ENCODE data around the gene CFAP99. TPM values are rescaled to one million over a fixed set of nuclear protein-coding genes. Genes with fewer than 3 reads are reported as not detected.
"Not testable (repeated sequence)": the region's sequence is repeated elsewhere in the genome, so short reads cannot be mapped to it uniquely, and the experiment has no call there.

Gene CFAP99
- total RNA-seq, 1 donor from 2014 or later, result not detected

DNA sequence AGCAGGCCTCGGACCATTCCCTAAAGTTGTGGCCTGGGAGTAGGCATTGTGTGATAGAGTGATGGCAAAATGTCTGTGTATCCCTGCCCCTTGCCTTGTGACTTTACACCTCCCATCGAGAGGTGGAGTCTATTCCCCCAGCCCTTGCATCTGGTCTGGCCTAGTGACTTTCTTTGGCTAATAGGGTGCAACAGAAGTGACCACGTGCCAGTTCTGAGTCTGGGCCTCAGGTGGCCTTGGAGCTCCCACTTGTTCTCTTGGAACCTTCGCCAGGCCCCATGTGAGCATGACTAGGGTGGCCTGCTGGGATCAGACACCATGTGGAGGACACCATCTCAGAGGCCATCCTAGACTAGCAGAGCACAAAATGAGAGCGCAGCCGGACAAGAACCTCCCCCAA, 46.3 kb downstream of the CFAP99 start:
- Mint-ChIP-seq H3K36me3 (ENCODE audit: low read depth) (no peaks in the 10 kb centered on the region), H3K4me1 (ENCODE audit: low read depth) (peaks cover 26% of the 10 kb centered on the region), H3K4me3 (ENCODE audit: unreplicated experiment) (no peak overlapping the region), H3K9me3 (ENCODE audit: low read depth) (no peaks in the 10 kb centered on the region), H3K27ac (ENCODE audit: unreplicated experiment) (no peak overlapping the region), H3K27me3 (ENCODE audit: low read depth) (no peaks in the 10 kb centered on the region)
- no peak for DNase-seq (ENCODE audit: low spot score)
- TF ChIP-seq, protein P1, sequence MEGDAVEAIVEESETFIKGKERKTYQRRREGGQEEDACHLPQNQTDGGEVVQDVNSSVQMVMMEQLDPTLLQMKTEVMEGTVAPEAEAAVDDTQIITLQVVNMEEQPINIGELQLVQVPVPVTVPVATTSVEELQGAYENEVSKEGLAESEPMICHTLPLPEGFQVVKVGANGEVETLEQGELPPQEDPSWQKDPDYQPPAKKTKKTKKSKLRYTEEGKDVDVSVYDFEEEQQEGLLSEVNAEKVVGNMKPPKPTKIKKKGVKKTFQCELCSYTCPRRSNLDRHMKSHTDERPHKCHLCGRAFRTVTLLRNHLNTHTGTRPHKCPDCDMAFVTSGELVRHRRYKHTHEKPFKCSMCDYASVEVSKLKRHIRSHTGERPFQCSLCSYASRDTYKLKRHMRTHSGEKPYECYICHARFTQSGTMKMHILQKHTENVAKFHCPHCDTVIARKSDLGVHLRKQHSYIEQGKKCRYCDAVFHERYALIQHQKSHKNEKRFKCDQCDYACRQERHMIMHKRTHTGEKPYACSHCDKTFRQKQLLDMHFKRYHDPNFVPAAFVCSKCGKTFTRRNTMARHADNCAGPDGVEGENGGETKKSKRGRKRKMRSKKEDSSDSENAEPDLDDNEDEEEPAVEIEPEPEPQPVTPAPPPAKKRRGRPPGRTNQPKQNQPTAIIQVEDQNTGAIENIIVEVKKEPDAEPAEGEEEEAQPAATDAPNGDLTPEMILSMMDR (IDR thresholded peaks at IDR 0.05), result no peak

DNA sequence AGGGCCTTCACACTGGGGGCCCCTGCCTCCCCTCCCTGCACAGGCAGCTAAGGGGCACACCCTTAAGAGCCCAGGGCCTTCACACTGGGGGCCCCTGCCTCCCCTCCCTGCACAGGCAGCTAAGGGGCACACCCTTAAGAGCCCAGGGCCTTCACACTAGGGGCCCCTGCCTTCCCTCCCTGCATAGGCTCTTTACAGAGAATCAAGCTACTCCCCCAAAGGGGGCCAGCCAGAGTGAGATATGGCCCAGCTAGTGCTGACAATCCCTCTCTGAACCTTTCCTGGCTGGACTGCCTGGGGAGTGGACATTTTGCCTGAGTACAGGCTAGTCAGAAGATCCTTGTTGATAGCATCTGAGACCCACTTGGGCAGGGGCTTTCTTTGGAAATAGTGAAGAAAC, 46.8 kb downstream of the CFAP99 start:
- H3K4me1 Mint-ChIP-seq (ENCODE audit: low read depth), result peaks cover 31% of the 10 kb centered on the region
- H3K4me3 Mint-ChIP-seq (ENCODE audit: unreplicated experiment); H3K9me3 Mint-ChIP-seq (ENCODE audit: low read depth); H3K27me3 Mint-ChIP-seq (ENCODE audit: low read depth); H3K36me3 Mint-ChIP-seq (ENCODE audit: low read depth); DNase-seq (ENCODE audit: low spot score); H3K27ac Mint-ChIP-seq (ENCODE audit: unreplicated experiment): not testable (repeated sequence)

DNA sequence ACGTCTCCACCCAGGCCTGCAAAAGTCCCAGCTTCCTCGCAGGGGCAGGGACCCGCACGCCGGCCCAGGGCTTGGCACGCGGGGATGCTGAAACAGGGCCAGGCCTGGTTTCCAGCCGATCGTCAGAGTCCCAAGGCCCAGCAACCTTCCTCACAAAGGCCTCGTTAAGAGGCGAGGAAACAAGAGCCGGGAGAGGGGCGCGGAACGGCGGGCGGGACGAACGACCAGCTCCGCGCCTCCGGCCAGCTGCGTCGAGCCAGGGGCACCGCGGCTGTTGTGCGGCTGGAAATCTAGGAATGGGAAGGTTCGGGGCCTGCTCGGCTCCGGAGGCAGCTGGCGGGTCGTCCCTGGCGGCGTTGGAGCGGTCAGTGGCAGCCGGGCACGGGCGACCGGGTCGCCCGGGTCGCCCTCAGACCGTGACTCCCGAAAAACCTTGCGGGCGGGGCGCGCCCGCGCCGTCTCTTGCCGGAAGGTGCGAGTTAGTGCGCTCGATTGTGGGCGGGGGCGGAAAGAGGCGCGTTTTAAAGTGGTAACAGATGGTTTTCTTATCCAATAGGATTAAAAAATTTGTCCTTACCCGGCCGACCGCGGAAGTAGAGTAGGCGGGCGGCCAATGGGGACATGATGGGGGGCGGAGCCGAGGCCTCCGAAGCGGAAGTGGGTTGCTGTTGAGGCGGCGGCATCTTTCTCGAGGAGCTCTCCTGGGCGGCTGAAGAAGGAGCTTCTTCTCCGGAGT, 49.9 kb downstream of the CFAP99 start, which contains the start of gene RNF4:
Gene RNF4 (plus strand): TSS at position 651 of the 736 bp plus-strand sequence. CDS start 21,388 bp downstream, outside the sequence.
- DNase-seq (ENCODE audit: low spot score), result peak; percentile 97
- no peaks in the 10 kb centered on the region for H3K27me3 Mint-ChIP-seq (ENCODE audit: low read depth)
- TF ChIP-seq, protein P1 (IDR thresholded peaks at IDR 0.05), result no peak
- peaks cover 11% of the 10 kb centered on the region for H3K36me3 Mint-ChIP-seq (ENCODE audit: low read depth)
- peaks cover 38% of the 10 kb centered on the region for H3K4me1 Mint-ChIP-seq (ENCODE audit: low read depth)
- peaks cover 7% of the 10 kb centered on the region for H3K9me3 Mint-ChIP-seq (ENCODE audit: low read depth)
- H3K27ac Mint-ChIP-seq (ENCODE audit: unreplicated experiment), result peak within 1 kb of the TSS; percentile 91
- peak within 1 kb of the TSS; percentile 93 for H3K4me3 Mint-ChIP-seq (ENCODE audit: unreplicated experiment)

DNA sequence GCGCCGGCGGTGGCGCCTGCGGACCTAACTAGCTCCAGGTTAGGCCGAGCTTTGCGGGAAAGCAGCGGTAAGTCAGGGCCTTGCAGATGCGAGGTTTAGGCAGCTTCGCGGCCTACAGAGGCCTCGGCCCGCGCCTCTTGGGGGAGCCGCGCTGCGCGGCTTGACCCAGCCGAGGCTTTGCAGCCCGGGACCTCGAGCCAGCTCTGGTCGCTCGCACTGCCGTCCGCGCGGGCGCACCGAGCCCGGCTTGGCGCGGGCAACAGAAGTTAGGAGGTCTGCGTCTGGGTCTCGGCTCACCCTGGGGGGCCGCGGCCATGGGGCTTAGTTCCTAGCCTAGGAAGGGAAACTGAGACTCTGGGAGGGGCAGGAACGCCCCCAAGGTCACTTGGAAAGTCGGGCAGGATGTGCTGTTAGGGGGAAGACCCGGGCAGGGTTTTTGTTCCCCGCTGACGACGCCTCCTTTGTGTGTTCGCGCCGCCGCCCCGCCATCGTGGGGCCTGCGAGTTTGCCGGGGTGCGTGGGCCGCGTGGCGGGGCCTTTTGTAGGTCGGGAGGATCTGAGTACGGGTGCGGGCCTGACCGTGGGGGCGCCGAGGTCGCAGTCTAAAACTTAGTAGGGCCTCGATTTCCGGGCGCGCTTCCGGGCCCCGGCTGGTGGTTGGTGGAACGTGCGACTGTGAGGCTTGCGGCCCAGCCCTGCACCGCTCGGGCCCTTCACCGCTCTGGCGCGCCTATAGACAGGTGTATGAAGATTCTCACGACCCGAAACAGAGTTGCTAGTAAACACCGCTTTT, 50.6 kb downstream of the CFAP99 start:
- H3K27me3 Mint-ChIP-seq (ENCODE audit: low read depth), result no peaks in the 10 kb centered on the region
- H3K36me3 Mint-ChIP-seq (ENCODE audit: low read depth), result peaks cover 11% of the 10 kb centered on the region
- peak overlapping the region; percentile 93 for H3K4me3 Mint-ChIP-seq (ENCODE audit: unreplicated experiment)
- TF ChIP-seq, protein P1 (IDR thresholded peaks at IDR 0.05), result no peak
- no peak for DNase-seq (ENCODE audit: low spot score)
- peak overlapping the region; percentile 91 for H3K27ac Mint-ChIP-seq (ENCODE audit: unreplicated experiment)
- H3K4me1 Mint-ChIP-seq (ENCODE audit: low read depth), result peaks cover 38% of the 10 kb centered on the region
- H3K9me3 Mint-ChIP-seq (ENCODE audit: low read depth), result peaks cover 7% of the 10 kb centered on the region

DNA sequence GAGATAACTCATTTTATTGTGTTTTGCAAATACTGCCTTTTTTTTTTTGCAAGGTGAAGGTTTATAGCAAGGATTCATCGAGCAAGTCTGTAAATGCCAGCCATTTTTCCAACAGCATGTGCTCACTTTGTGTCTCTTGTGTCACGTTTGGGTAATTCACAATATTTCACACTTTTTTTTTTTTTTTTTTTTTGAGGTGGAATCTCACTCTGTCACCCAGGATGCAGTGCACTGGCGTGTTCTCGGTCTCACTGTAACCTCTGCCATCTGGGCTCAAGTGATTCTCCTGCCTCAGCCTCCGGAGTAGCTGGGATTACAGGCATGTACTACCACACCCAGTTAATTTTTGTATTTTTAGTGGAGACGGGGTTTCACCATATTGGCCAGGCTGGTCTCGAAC, 52.0 kb downstream of the CFAP99 start:
- H3K4me1 Mint-ChIP-seq (ENCODE audit: low read depth), result peaks cover 43% of the 10 kb centered on the region
- H3K36me3 Mint-ChIP-seq (ENCODE audit: low read depth), result peaks cover 11% of the 10 kb centered on the region
- peaks cover 7% of the 10 kb centered on the region for H3K9me3 Mint-ChIP-seq (ENCODE audit: low read depth)
- TF ChIP-seq, protein P1 (IDR thresholded peaks at IDR 0.05), result no peak
- H3K27ac Mint-ChIP-seq (ENCODE audit: unreplicated experiment), result peak overlapping the region; percentile 91
- H3K27me3 Mint-ChIP-seq (ENCODE audit: low read depth), result no peaks in the 10 kb centered on the region
- H3K4me3 Mint-ChIP-seq (ENCODE audit: unreplicated experiment), result peak overlapping the region; percentile 93
- DNase-seq (ENCODE audit: low spot score), result no peak
